K562 (cell line): Measurements from ENCODE around the gene HSD11B1L. TPM values are rescaled to one million over a fixed set of nuclear protein-coding genes. Genes with fewer than 3 reads are reported as not detected.
A peak's percentile ranks its signal among the peaks of the same experiment; 100 is the strongest.

Source experiments
- CHD2 ChIP-seq: IDR thresholded peaks from 2 replicates; pipeline ENCODE4 v1.6.1; 2011; ENCODE audit warnings: low read depth, low read length
- HDAC1 ChIP-seq, 2 experiments: fragments of 450-650 bp; IDR thresholded peaks; 2 replicates each; pipeline ENCODE4 v1.6.1; 2016 to 2017; ENCODE audit warnings: inconsistent platforms in 1 of 2, mild to moderate bottlenecking in 1 of 2, moderate library complexity in 1 of 2
- MYNN ChIP-seq, 2 experiments: sonication (generic); formaldehyde crosslinking in 1 of 2; IDR thresholded peaks; 2 replicates each; pipeline versions ENCODE4 v1.5.0 to v1.6.1; 2016 to 2020; ENCODE audit warnings: antibody characterized with exemption in 1 of 2, missing genetic modification reagents in 1 of 2
- PATZ1 ChIP-seq: fragments of 250-450 bp; sonication (Bioruptor Pico); IDR thresholded peaks from 2 replicates; pipeline ENCODE4 v1.5.0; 2020; ENCODE audit warnings: mild to moderate bottlenecking, borderline replicate concordance
- PCBP1 ChIP-seq: fragments of 200-400 bp; formaldehyde crosslinking; IDR thresholded peaks from 2 replicates; pipeline ENCODE4 v1.6.1; 2018; ENCODE audit warnings: mild to moderate bottlenecking, low read depth, low read length; ENCODE audit not compliant: poor library complexity, severe bottlenecking
- POLR2AphosphoS5 ChIP-seq: IDR thresholded peaks from 2 replicates; pipeline ENCODE4 v1.6.1; 2011; ENCODE audit warnings: mild to moderate bottlenecking, low read depth, low read length, moderate library complexity; ENCODE audit not compliant: control insufficient read depth, insufficient read depth
- RBFOX2 ChIP-seq: fragments of 200-400 bp; formaldehyde crosslinking; IDR thresholded peaks from 2 replicates; pipeline ENCODE4 v1.6.1; 2017; ENCODE audit warnings: low read depth, mild to moderate bottlenecking, low read length, moderate library complexity
- SUPT5H ChIP-seq: fragments of 450-650 bp; IDR thresholded peaks from 2 replicates; pipeline ENCODE4 v1.6.1; 2016
- YY1 ChIP-seq, 3 experiments: IDR thresholded peaks; 2 replicates each; pipeline ENCODE4 v1.6.1; 2011; ENCODE audit warnings: low read length in 2 of 3, mild to moderate bottlenecking in 2 of 3, moderate library complexity in 2 of 3, borderline replicate concordance in 1 of 3, control low read depth in 1 of 3, low read depth in 1 of 3; ENCODE audit not compliant: insufficient read depth in 3 of 3, insufficient replicate concordance in 2 of 3, control insufficient read depth in 1 of 3, insufficient read length in 1 of 3; ENCODE audit errors: extremely low read depth in 1 of 3
- ZNF431 ChIP-seq: sonication (generic); formaldehyde crosslinking; IDR thresholded peaks from 2 replicates; pipeline ENCODE4 v1.8.0; 2022; ENCODE audit warnings: mild to moderate bottlenecking, missing genetic modification reagents
- polyA plus RNA-seq, 8 experiments: library from polyadenylated mRNA; depleted of rRNA in 4 of 8; stranded (reverse) in 5 of 8; unstranded in 3 of 8; fragments of >200 nt; fragmentation: Nextera tagmentation in 2 of 8; fragmentation: Illumina TruSeq in 1 of 8; extraction: Ambion mirVana in 2 of 8; extraction: Trizol in 1 of 8; gene quantifications; 2 replicates each; pipeline versions ENCODE4 v1.2.1 to v1.2.3, GENCODE V29; 2011 to 2014; ENCODE audit warnings: inconsistent platforms in 1 of 8, missing spikeins in 1 of 8
- total RNA-seq, 7 experiments: library from RNA; depleted of rRNA in 6 of 7; stranded (reverse); fragments of >200 nt in 6 of 7; fragmentation: Illumina TruSeq in 2 of 7; extraction: Trizol in 2 of 7; gene quantifications; 2 replicates each; pipeline versions ENCODE4 v1.2.1 to v1.2.3, GENCODE V29; 2011 to 2021; ENCODE audit warnings: low replicate concordance in 1 of 7

The HSD11B1L gene
- total and polyA plus RNA-seq, 9 of the 15 experiments (the other 6 are each of a cell fraction or from before 2014, with no cell fraction given): 0.31 to 7.7 (median 2.3) TPM

- no peak for TF ChIP-seq PATZ1 (CRISPR knock-in tag)
- no peak for TF ChIP-seq HDAC1 (IDR thresholded peaks at IDR 0.05)
- 0 out of 2 replicates have a peak, but pooled peaks have one; percentile 33 for TF ChIP-seq POLR2AphosphoS5
- TF ChIP-seq MYNN (IDR thresholded peaks at IDR 0.05): peak; percentile 6; the same call in 1 of the 2 replicates
- no peak for TF ChIP-seq MYNN (CRISPR knock-in tag; IDR thresholded peaks at IDR 0.05)
- TF ChIP-seq ZNF431 (CRISPR knock-in tag): no peak
- TF ChIP-seq CHD2: no peak
- TF ChIP-seq PCBP1: peak; percentile 51
- peak; percentile 52 for TF ChIP-seq SUPT5H
- TF ChIP-seq RBFOX2: peak; percentile 17
- TF ChIP-seq YY1 (IDR thresholded peaks at IDR 0.05; ENCODE audit: borderline replicate concordance in 1 of 3, control insufficient read depth in 1 of 3, extremely low read depth in 1 of 3, insufficient read depth in 3 of 3, insufficient read length in 1 of 3, insufficient replicate concordance in 2 of 3, low read depth in 1 of 3, low read length in 2 of 3): no peak
- TF ChIP-seq, all 486 proteins: peak for 10
Observed at GRCh38 chr19:5697022-5697889, 16.4 kb downstream of the HSD11B1L start (continued).
